Endothelial cell of umbilical vein (primary cell): ENCODE measurements around the gene ABR. TPM values are rescaled to one million over a fixed set of nuclear protein-coding genes. Genes with fewer than 3 reads are reported as not detected.

Experiments
- BruUV-seq: library from RNA; stranded (reverse); fragments of 400-500 nt; replicated peaks from 2 replicates; lab custom pipeline; 2021; lab: Mats Ljungman, UMichigan
- CTCF ChIA-PET: fragments of 300-600, 350-600 bp; sonication (Branson Sonifier 250); formaldehyde crosslinking; loops from one replicate; lab custom pipeline; 2021; ENCODE audit warnings: antibody characterized with exemption, inconsistent platforms; lab: Charles Lee
- POLR2A ChIA-PET: fragments of 300-600, 350-600 bp; sonication (Branson Sonifier 250); formaldehyde crosslinking; loops from one replicate; lab custom pipeline; 2021; ENCODE audit warnings: antibody characterized with exemption, inconsistent platforms; lab: Charles Lee
- DNase-seq: peaks from one replicate; pipeline ENCODE4 v3.0.0-alpha.2; 2011; ENCODE audit warnings: low read depth, low spot score
- FAIRE-seq: peaks from 2 replicates; lab custom pipeline; 2011; peaks lifted over from hg19 to GRCh38; lab: Jason Lieb, UNC
- H2AFZ ChIP-seq: 2 replicates; pipeline ENCODE4 v1.6.0; 2012; ENCODE audit warnings: low read depth, low read length, control low read depth, inconsistent platforms
- H3K27ac ChIP-seq: 2 replicates; pipeline ENCODE4 v1.5.1; 2011; ENCODE audit warnings: low read depth, mild to moderate bottlenecking, control low read depth, low read length, moderate library complexity; ENCODE audit not compliant: insufficient read depth
- H3K27me3 ChIP-seq, 2 experiments: 2 replicates each; pipeline versions ENCODE4 v1.6.0 to v1.6.1; 2011; ENCODE audit warnings: low read length in 2 of 2, mixed read lengths in 1 of 2; ENCODE audit not compliant: control insufficient read depth in 2 of 2, insufficient read depth in 2 of 2
- H3K36me3 ChIP-seq, 2 experiments: 2 replicates in 1 of 2; 3 replicates in 1 of 2; pipeline ENCODE4 v1.5.1; 2011; ENCODE audit warnings: low read length in 2 of 2, mild to moderate bottlenecking in 1 of 2, moderate library complexity in 1 of 2; ENCODE audit not compliant: control insufficient read depth in 2 of 2, insufficient read depth in 2 of 2; ENCODE audit errors: extremely low read depth in 1 of 2
- H3K4me1 ChIP-seq: 3 replicates; pipeline ENCODE4 v1.5.1; 2011; ENCODE audit warnings: mild to moderate bottlenecking, low read length; ENCODE audit not compliant: control insufficient read depth, insufficient read depth; ENCODE audit errors: extremely low read depth
- H3K4me2 ChIP-seq: 2 replicates; pipeline ENCODE4 v1.6.1; 2011; ENCODE audit warnings: low read length, control low read depth, mixed read lengths; ENCODE audit not compliant: insufficient read depth
- H3K4me3 ChIP-seq, 3 experiments: fragments of 200-600 bp in 1 of 3; sonication (generic), shearing (Covaris generic) in 1 of 3; replicated peaks in 1 of 3; 2 replicates each; pipeline ENCODE4 v1.5.1; 2011 to 2016; ENCODE audit warnings: control low read depth in 3 of 3, low read length in 3 of 3, mild to moderate bottlenecking in 2 of 3, inconsistent platforms in 1 of 3, low read depth in 1 of 3, moderate library complexity in 1 of 3; ENCODE audit not compliant: insufficient read depth in 1 of 3
- H3K79me2 ChIP-seq: 2 replicates; pipeline ENCODE4 v1.6.0; 2012; ENCODE audit warnings: low read length, inconsistent platforms; ENCODE audit not compliant: control insufficient read depth, insufficient read depth
- H3K9ac ChIP-seq: replicated peaks from 2 replicates; pipeline ENCODE3; 2011; ENCODE audit warnings: low read length, control low read depth; ENCODE audit not compliant: insufficient read depth; ENCODE audit errors: extremely low read depth
- H3K9me1 ChIP-seq: replicated peaks from 3 replicates; pipeline ENCODE4 v1.6.0; 2011; ENCODE audit warnings: mild to moderate bottlenecking, low read length; ENCODE audit not compliant: control insufficient read depth, insufficient read depth; ENCODE audit errors: extremely low read depth
- H3K9me3 ChIP-seq: replicated peaks from 2 replicates; pipeline ENCODE4 v1.5.1; 2012; ENCODE audit warnings: low read length, inconsistent platforms; ENCODE audit not compliant: control insufficient read depth, insufficient read depth
- H4K20me1 ChIP-seq: replicated peaks from 2 replicates; pipeline ENCODE3; 2011; ENCODE audit warnings: mild to moderate bottlenecking, low read length; ENCODE audit not compliant: control insufficient read depth, insufficient read depth; ENCODE audit errors: extremely low read depth
- FOS ChIP-seq: IDR thresholded peaks from 2 replicates; pipeline ENCODE4 v1.6.1; 2011; ENCODE audit warnings: mild to moderate bottlenecking, low read length, moderate library complexity, borderline replicate concordance; ENCODE audit not compliant: insufficient read depth
- GATA2 ChIP-seq: IDR thresholded peaks from 2 replicates; pipeline ENCODE4 v1.7.0; 2011; ENCODE audit warnings: low read depth, mild to moderate bottlenecking, moderate library complexity, mixed read lengths, low read length; ENCODE audit not compliant: insufficient read length, insufficient read depth
- POLR2A ChIP-seq: IDR thresholded peaks from 2 replicates; pipeline ENCODE4 v1.6.1; 2012; ENCODE audit warnings: low read depth, mild to moderate bottlenecking, control low read depth, low read length
- dilution Hi-C: fragments of 300-500 bp; cut with MboI; formaldehyde crosslinking; loops from one replicate; pipeline ENCODE4 v1.15.0; 2019; ENCODE audit warnings: low sequenced_read_pairs; ENCODE audit not compliant: extremely low pct_ligation_motif_present
- intact Hi-C: fragments of 100-400 bp; cut with micrococcal nuclease; formaldehyde crosslinking; loops from one replicate; pipeline ENCODE4 v1.10.0; 2022
- polyA plus RNA-seq, 4 experiments: library from polyadenylated mRNA; depleted of rRNA in 3 of 4; stranded (reverse) in 3 of 4; unstranded in 1 of 4; fragments of >200 nt; gene quantifications; 2 replicates each; pipeline versions ENCODE4 v1.2.1 to v1.2.3, GENCODE V29; 2011 to 2012; ENCODE audit warnings: missing spikeins in 1 of 4
- total RNA-seq: library from RNA; stranded (reverse); gene quantifications from 2 replicates; pipeline ENCODE4 v1.2.3, GENCODE V29; 2021
- TF ChIP-seq, protein P1 (sequence below), 2 donors: IDR thresholded peaks; 1 replicate in 1 of 2; 2 replicates in 1 of 2; pipeline ENCODE4 v1.5.1; 2011; ENCODE audit warnings: low read length in 2 of 2, mild to moderate bottlenecking in 2 of 2, moderate library complexity in 2 of 2, control low read depth in 1 of 2, inconsistent platforms in 1 of 2, low read depth in 1 of 2; ENCODE audit not compliant: insufficient read depth in 1 of 2; ENCODE audit errors: extremely low read depth in 1 of 2

ABR gene
- total and polyA plus RNA-seq, 2 donors (not counting 3 experiments of a cell fraction or from before 2014, with no cell fraction given): 83.5 to 96.8 TPM

DNA sequence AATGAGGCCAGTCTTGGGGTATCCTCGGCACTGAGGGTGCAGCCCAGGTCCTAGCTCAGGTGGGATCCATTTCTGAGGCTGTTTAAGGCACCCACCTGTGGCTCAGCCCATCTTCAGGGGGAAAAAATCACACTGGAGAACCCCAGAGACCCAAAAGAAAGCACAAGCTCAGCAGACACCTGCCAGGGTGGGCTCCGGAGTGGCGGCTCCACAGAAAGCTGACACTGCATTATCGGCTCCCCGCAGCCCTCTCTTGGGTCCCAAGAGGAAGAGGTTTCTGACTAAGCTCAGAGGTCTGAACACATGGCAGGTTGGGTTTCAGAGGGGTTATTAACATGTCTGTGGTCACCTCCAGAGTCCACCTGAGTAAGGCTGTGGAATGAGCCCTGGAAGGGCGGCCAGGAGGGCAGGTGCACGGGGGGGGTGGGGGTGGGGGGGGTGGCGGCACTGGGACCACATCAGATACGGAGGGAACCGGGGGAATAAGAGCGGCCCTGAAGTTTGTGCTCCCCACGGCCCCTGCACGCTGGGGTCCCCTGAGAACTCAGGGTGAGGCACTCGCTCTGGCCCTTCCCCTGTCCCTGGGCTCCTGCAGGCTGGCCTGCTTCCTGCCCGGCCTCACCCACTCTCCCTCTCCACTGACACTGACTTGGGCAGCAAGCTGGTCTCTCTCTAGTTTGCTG lies 103.3 kb downstream of the ABR start:
- no peaks in the 10 kb centered on the region for H3K9me1 ChIP-seq
- H3K4me2 ChIP-seq: no peak overlapping the region
- POLR2A ChIA-PET: no interaction called here
- no peak for DNase-seq
- H3K27ac ChIP-seq: no peak overlapping the region
- no peaks in the 10 kb centered on the region for H4K20me1 ChIP-seq
- peaks cover 0 to 18% of the 10 kb centered on the region in 2 experiments for H3K36me3 ChIP-seq
- no peak overlapping the region for H3K9ac ChIP-seq
- no peaks in the 10 kb centered on the region for H3K27me3 ChIP-seq
- H2AFZ ChIP-seq: no peak overlapping the region
- intact Hi-C loops (no loop called here), dilution Hi-C loops (no loop called here)
- no peak overlapping the region for H3K4me3 ChIP-seq
- H3K9me3 ChIP-seq: no peaks in the 10 kb centered on the region
- no peak for FAIRE-seq
- H3K4me1 ChIP-seq: peaks cover 13% of the 10 kb centered on the region
- CTCF ChIA-PET: interaction anchor here (1.5 to 2.3 kb wide), 2 partner anchors 18 to 46 kb away, joined by 6 to 7 read pairs; no protein-coding TSS in a partner anchor
- H3K79me2 ChIP-seq: no peaks in the 10 kb centered on the region
- no TSS peak for BruUV-seq
- TF ChIP-seq GATA2: no peak
- TF ChIP-seq POLR2A: no peak
- TF ChIP-seq, protein P1, sequence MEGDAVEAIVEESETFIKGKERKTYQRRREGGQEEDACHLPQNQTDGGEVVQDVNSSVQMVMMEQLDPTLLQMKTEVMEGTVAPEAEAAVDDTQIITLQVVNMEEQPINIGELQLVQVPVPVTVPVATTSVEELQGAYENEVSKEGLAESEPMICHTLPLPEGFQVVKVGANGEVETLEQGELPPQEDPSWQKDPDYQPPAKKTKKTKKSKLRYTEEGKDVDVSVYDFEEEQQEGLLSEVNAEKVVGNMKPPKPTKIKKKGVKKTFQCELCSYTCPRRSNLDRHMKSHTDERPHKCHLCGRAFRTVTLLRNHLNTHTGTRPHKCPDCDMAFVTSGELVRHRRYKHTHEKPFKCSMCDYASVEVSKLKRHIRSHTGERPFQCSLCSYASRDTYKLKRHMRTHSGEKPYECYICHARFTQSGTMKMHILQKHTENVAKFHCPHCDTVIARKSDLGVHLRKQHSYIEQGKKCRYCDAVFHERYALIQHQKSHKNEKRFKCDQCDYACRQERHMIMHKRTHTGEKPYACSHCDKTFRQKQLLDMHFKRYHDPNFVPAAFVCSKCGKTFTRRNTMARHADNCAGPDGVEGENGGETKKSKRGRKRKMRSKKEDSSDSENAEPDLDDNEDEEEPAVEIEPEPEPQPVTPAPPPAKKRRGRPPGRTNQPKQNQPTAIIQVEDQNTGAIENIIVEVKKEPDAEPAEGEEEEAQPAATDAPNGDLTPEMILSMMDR (IDR thresholded peaks at IDR 0.05; ENCODE audit: extremely low read depth in 1 of 2, insufficient read depth in 1 of 2, low read depth in 1 of 2, low read length in 2 of 2): no peak
- TF ChIP-seq FOS: no peak
